ENCODE data around the gene UBE2H.

The UBE2H gene

DNA sequence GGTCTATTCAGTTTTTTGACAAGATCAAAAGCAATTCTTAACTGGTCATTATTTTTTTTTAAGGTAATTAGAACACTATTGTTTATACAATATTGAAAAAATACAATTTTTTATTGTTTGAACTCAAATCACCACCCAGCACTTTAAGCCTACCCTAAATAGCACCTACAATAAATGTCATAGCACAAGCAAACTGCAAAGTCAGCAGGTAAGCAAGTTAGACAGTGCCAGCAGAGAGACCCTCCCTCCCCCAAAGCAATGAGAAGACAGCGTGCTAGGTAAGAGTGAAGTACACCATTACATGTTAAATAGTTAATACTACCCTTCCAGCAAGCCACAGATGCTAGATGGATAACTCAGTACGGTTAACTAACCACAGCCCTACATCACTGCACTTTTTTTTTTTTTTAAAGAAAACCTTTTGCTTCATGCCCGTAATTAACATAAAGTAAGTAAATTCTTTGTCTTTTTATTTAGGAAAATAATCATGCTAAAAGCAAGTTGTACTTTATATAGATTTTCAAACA is 120.0 kb downstream of the UBE2H start:
- H3K4me1 ChIP-seq (ENCODE audit: insufficient read depth, low read length, poor library complexity, severe bottlenecking) = peaks cover 4% of the 10 kb centered on the region
- TF ChIP-seq, protein P1, sequence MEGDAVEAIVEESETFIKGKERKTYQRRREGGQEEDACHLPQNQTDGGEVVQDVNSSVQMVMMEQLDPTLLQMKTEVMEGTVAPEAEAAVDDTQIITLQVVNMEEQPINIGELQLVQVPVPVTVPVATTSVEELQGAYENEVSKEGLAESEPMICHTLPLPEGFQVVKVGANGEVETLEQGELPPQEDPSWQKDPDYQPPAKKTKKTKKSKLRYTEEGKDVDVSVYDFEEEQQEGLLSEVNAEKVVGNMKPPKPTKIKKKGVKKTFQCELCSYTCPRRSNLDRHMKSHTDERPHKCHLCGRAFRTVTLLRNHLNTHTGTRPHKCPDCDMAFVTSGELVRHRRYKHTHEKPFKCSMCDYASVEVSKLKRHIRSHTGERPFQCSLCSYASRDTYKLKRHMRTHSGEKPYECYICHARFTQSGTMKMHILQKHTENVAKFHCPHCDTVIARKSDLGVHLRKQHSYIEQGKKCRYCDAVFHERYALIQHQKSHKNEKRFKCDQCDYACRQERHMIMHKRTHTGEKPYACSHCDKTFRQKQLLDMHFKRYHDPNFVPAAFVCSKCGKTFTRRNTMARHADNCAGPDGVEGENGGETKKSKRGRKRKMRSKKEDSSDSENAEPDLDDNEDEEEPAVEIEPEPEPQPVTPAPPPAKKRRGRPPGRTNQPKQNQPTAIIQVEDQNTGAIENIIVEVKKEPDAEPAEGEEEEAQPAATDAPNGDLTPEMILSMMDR (conservative IDR thresholded peaks at IDR 0.05; ENCODE audit: low read length) = no peak
- TF ChIP-seq EZH2phosphoT487 (IDR thresholded peaks at IDR 0.05; ENCODE audit: borderline replicate concordance) = no peak

DNA sequence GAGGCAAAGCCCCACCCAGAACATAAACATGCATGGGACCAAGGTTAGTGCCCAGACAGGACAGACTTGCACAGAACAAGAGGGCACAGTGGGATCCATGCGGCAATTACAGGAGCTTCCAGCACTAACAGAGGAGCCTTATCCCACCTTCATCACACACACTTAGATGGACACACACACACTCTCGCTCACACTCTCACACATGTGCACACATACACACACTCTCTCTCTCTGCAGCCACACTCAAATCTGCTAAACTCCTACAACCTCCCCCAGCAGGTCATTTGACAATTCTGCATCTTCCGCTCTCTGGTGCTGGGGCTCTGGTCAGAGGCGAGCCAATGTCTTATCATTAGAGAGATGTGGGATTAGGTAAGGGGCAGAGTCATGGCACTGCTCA is 120.5 kb downstream of the UBE2H start:
- H2AFZ ChIP-seq (ENCODE audit: low read length) = no peak overlapping the region
- H3K4me3 ChIP-seq (ENCODE audit: low read length, poor library complexity, severe bottlenecking) = no peak overlapping the region
- no peak overlapping the region for H3K4me2 ChIP-seq (ENCODE audit: low read depth, low read length, poor library complexity, severe bottlenecking)
- no peaks in the 10 kb centered on the region for H3K9me3 ChIP-seq (ENCODE audit: insufficient read depth, low read depth, low read length)
- peaks cover 9% of the 10 kb centered on the region; the same call in 1 of the 2 replicates for H3K36me3 ChIP-seq (ENCODE audit: insufficient read depth, low read length)
- H4K20me1 ChIP-seq (ENCODE audit: insufficient read depth, low read length, poor library complexity, severe bottlenecking) = no peaks in the 10 kb centered on the region
- H3F3A ChIP-seq (ENCODE audit: low read depth) = no peaks in the 10 kb centered on the region
- no peak for TF ChIP-seq EZH2phosphoT487 (IDR thresholded peaks at IDR 0.05; ENCODE audit: borderline replicate concordance)
- TF ChIP-seq, protein P1 (conservative IDR thresholded peaks at IDR 0.05; ENCODE audit: low read length) = no peak
- peaks cover 4% of the 10 kb centered on the region for H3K4me1 ChIP-seq (ENCODE audit: insufficient read depth, low read length, poor library complexity, severe bottlenecking)
- H3K79me2 ChIP-seq (ENCODE audit: insufficient read depth, low read length) = no peaks in the 10 kb centered on the region
- H3K9me2 ChIP-seq (replicated peaks; ENCODE audit: low read depth, low read length) = no peaks in the 10 kb centered on the region
- no peak overlapping the region for H3K9ac ChIP-seq (ENCODE audit: low read depth, low read length, poor library complexity, severe bottlenecking)
- H3K27me3 ChIP-seq (ENCODE audit: insufficient read depth, low read length, poor library complexity, severe bottlenecking) = no peaks in the 10 kb centered on the region

More for the DNA sequence above, 120.0 kb downstream of the UBE2H start:
- no peak overlapping the region for H3K4me3 ChIP-seq (ENCODE audit: low read length, poor library complexity, severe bottlenecking)
- no peak overlapping the region for H3K9ac ChIP-seq (ENCODE audit: low read depth, low read length, poor library complexity, severe bottlenecking)
- H3K36me3 ChIP-seq (ENCODE audit: insufficient read depth, low read length) = peaks cover 9% of the 10 kb centered on the region; the same call in 1 of the 2 replicates
- H3K79me2 ChIP-seq (ENCODE audit: insufficient read depth, low read length) = no peaks in the 10 kb centered on the region
- H4K20me1 ChIP-seq (ENCODE audit: insufficient read depth, low read length, poor library complexity, severe bottlenecking) = no peaks in the 10 kb centered on the region
- H3K9me3 ChIP-seq (ENCODE audit: insufficient read depth, low read depth, low read length) = no peaks in the 10 kb centered on the region
- no peaks in the 10 kb centered on the region for H3K9me2 ChIP-seq (replicated peaks; ENCODE audit: low read depth, low read length)
- H3K27me3 ChIP-seq (ENCODE audit: insufficient read depth, low read length, poor library complexity, severe bottlenecking) = no peaks in the 10 kb centered on the region
- no peak overlapping the region for H2AFZ ChIP-seq (ENCODE audit: low read length)
- H3K4me2 ChIP-seq (ENCODE audit: low read depth, low read length, poor library complexity, severe bottlenecking) = no peak overlapping the region
- H3F3A ChIP-seq (ENCODE audit: low read depth) = no peaks in the 10 kb centered on the region

DNA sequence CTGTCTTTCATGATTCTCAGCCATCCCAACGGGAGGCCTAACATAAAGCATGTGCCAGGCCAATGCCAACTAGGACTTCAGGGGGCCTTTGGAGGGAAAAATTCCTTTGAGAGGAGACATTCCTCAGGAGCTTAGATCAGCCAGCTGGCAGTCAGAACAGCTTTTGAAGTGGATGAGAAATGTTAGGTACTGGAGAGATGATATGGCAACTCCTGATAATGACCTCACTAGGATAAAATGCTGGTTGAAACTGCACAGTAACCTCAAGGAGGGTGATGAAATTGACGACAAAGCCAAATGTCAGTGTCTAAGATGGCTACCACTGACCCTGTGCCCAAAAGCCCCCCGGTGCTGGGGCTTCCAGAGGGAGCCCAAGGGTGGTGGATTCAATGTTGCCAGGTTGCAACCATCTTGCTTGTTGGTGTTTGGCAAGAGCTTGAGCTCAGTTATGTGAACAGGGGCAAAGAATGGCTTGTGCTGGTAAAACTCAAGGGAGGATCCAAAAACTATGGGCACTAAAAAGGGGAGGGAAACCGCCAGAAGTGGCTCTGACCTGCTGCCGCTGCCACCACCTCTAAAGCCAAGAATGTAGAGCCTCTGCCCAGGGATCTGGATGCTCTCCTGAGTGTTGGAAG is 121.2 kb downstream of the UBE2H start:
- H4K20me1 ChIP-seq (ENCODE audit: insufficient read depth, low read length, poor library complexity, severe bottlenecking) = no peaks in the 10 kb centered on the region
- H3K9ac ChIP-seq (ENCODE audit: low read depth, low read length, poor library complexity, severe bottlenecking) = no peak overlapping the region
- H3K79me2 ChIP-seq (ENCODE audit: insufficient read depth, low read length) = no peaks in the 10 kb centered on the region
- peaks cover 9% of the 10 kb centered on the region; the same call in 1 of the 2 replicates for H3K36me3 ChIP-seq (ENCODE audit: insufficient read depth, low read length)
- no peaks in the 10 kb centered on the region for H3K27me3 ChIP-seq (ENCODE audit: insufficient read depth, low read length, poor library complexity, severe bottlenecking)
- no peaks in the 10 kb centered on the region for H3K9me2 ChIP-seq (replicated peaks; ENCODE audit: low read depth, low read length)
- no peak overlapping the region for H3K4me3 ChIP-seq (ENCODE audit: low read length, poor library complexity, severe bottlenecking)
- H2AFZ ChIP-seq (ENCODE audit: low read length) = no peak overlapping the region
- TF ChIP-seq, protein P1 (conservative IDR thresholded peaks at IDR 0.05; ENCODE audit: low read length) = no peak
- no peak for TF ChIP-seq EZH2phosphoT487 (IDR thresholded peaks at IDR 0.05; ENCODE audit: borderline replicate concordance)
- H3F3A ChIP-seq (ENCODE audit: low read depth) = no peaks in the 10 kb centered on the region
- no peaks in the 10 kb centered on the region for H3K9me3 ChIP-seq (ENCODE audit: insufficient read depth, low read depth, low read length)
- H3K4me1 ChIP-seq (ENCODE audit: insufficient read depth, low read length, poor library complexity, severe bottlenecking) = peaks cover 4% of the 10 kb centered on the region
- no peak overlapping the region for H3K4me2 ChIP-seq (ENCODE audit: low read depth, low read length, poor library complexity, severe bottlenecking)

Data from Loucy (cell line).